ENCODE results near the gene TCP10L.

Gene TCP10L

DNA sequence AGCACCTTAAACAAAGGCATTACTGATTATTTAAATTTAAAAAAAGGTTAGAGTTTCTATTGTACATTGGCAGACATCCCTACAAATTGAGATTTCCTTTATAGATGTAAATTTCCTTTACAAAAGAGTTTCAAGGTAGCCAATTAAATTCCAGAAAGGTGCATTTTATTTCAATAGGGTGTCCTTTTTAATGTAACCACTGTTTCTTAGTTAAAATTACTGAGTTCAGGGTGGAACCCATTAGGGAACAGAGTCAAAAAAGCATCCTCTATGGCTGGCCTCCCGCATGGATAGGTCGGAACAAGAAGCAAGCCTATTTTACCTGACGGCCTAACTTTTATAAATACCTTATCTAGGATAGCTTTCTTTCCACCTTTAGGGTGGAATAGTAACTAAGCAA, 24.4 kb downstream of the TCP10L start:
- Histone ChIP-seq H3K27me3 (no peaks in the 10 kb centered on the region), H3K4me2 (no peak overlapping the region), H3K9ac (no peak overlapping the region), H3K4me3 (no peak overlapping the region), H4K20me1 (no peaks in the 10 kb centered on the region), H3K4me1 (no peaks in the 10 kb centered on the region), H3K36me3 (no peaks in the 10 kb centered on the region), H3K9me3 (peaks cover 21% of the 10 kb centered on the region), H3K27ac (no peak overlapping the region)
- TF ChIP-seq Cebpa-rat (IDR thresholded peaks at IDR 0.05) = no peak

DNA sequence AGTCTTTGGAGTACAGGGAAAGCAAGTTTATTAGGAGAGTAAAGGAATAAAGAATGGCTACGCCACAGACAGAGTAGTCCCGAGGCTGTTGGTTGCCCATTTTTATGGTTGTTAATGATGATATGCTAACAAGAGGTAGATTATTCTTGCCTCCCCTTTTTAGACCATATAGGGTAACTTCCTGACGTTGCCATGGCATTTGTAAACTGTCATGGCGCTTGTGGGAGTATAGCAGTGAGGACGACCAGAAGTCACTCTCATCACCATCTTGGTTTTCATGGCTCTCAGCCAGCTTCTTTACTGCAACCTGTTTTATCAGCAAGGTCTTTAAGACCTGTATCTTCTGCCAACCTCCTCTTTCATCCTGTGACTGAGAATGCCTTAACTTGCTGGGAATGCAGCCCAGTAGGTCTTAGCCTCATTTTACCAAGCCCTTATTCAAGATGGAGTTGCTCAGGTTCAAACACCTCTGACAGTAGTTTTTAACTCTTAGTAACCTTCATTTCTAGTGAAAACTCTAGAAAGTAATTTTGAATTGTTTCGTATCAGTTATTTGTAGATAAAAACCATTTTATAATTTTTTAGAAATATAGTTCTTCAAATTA, 26.2 kb downstream of the TCP10L start:
- Histone ChIP-seq H3K9ac (no peak overlapping the region), H3K9me3 (peaks cover 3% of the 10 kb centered on the region; the same call in 1 of the 2 replicates), H3K36me3 (no peaks in the 10 kb centered on the region), H3K4me2 (no peak overlapping the region), H3K27ac (no peak overlapping the region), H3K4me1 (no peaks in the 10 kb centered on the region), H3K27me3 (no peaks in the 10 kb centered on the region), H3K4me3 (no peak overlapping the region), H4K20me1 (no peaks in the 10 kb centered on the region)
- no peak for TF ChIP-seq Cebpa-rat (IDR thresholded peaks at IDR 0.05)

DNA sequence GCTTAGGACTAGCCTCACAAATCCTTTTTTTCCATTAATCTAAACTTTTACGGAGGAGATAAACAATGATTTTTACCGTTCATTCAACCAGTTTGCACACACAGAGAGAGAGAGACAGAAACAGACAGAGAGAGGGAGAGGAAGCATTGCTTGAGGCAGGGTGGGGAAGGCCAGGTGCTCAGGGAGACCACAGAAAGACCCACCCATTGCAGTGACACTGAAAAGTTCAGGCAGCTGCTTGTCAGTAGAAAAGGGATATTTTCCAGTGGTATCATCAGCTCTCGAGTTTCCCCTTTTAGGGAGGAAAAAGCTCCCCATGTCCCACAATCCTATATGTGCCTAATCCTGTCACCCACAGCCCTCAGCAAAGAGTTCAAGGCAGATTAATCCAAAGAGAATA, 27.2 kb downstream of the TCP10L start:
- Histone ChIP-seq H3K4me2 (no peak overlapping the region), H3K27ac (no peak overlapping the region), H3K27me3 (no peaks in the 10 kb centered on the region), H3K9ac (no peak overlapping the region), H3K4me3 (no peak overlapping the region), H4K20me1 (no peaks in the 10 kb centered on the region), H3K9me3 (no peaks in the 10 kb centered on the region), H3K4me1 (no peaks in the 10 kb centered on the region), H3K36me3 (no peaks in the 10 kb centered on the region)
- no peak for TF ChIP-seq Cebpa-rat (IDR thresholded peaks at IDR 0.05)

DNA sequence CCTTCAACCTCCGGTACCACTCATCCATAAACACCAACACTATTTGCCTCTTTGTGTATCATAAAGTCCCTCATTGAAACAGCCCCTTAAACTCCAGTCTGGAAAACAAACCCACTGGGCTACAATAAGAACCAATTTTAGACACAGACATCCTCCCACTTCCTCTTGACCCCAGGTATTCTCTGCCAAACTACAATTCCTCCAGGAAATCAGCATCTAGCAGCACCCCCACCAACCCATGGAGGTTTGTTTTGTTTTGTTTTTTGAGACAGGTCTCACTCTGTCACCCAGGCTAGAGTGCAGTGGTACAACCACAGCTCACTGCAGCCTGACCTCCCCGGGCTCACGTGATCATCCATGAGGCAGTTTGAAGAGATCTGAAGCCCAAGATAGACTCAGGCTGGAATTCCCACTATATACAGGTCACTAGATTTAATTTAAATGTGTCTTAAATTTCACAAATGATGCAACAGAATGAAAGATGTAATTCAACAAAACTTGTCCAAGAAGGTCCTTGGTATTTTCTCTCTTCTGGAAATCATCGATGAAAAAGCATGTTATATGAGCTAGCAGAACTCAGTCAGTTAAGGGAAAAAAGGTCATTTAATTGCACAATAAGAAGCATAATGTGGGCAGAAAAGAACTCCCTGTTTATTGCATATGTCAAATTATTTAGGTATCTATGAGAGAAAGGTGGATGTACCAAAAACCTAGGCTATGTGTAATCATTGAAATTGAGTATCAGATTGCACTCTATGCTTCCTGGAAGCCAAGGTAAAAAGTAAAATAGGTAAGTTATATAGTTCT, 30.3 kb downstream of the TCP10L start:
- no peak for TF ChIP-seq Cebpa-rat (IDR thresholded peaks at IDR 0.05)
- H3K4me1 ChIP-seq = no peaks in the 10 kb centered on the region
- no peak overlapping the region for H3K9ac ChIP-seq
- H3K36me3 ChIP-seq = no peaks in the 10 kb centered on the region
- no peaks in the 10 kb centered on the region for H3K27me3 ChIP-seq
- no peak overlapping the region for H3K27ac ChIP-seq
- H3K4me3 ChIP-seq = no peak overlapping the region
- H4K20me1 ChIP-seq = no peaks in the 10 kb centered on the region
- H3K4me2 ChIP-seq = no peak overlapping the region
- no peaks in the 10 kb centered on the region for H3K9me3 ChIP-seq

GRCh38 chr21:32549886-32550285, 35.4 kb downstream of the TCP10L start:
- H3K27me3 ChIP-seq = no peaks in the 10 kb centered on the region
- H4K20me1 ChIP-seq = no peaks in the 10 kb centered on the region

GRCh38 chr21:32549440-32549839, 35.9 kb downstream of the TCP10L start:
- Histone ChIP-seq H3K9me3 (no peaks in the 10 kb centered on the region), H3K9ac (no peak overlapping the region), H3K4me2 (no peak overlapping the region), H3K27ac (no peak overlapping the region), H3K4me3 (no peak overlapping the region), H3K27me3 (no peaks in the 10 kb centered on the region), H4K20me1 (no peaks in the 10 kb centered on the region), H3K4me1 (no peaks in the 10 kb centered on the region), H3K36me3 (no peaks in the 10 kb centered on the region)
- TF ChIP-seq Cebpa-rat (IDR thresholded peaks at IDR 0.05) = no peak

More at GRCh38 chr21:32549886-32550285, 35.4 kb downstream of the TCP10L start:
- Histone ChIP-seq H3K9me3 (no peaks in the 10 kb centered on the region), H3K4me3 (no peak overlapping the region), H3K9ac (no peak overlapping the region), H3K4me1 (no peaks in the 10 kb centered on the region), H3K36me3 (no peaks in the 10 kb centered on the region), H3K27ac (no peak overlapping the region), H3K4me2 (no peak overlapping the region)
- no peak for TF ChIP-seq Cebpa-rat (IDR thresholded peaks at IDR 0.05)

GRCh38 chr21:32548978-32549377, 36.3 kb downstream of the TCP10L start:
- Histone ChIP-seq H3K9me3 (no peaks in the 10 kb centered on the region), H3K27ac (no peak overlapping the region), H3K4me3 (no peak overlapping the region), H3K4me2 (no peak overlapping the region), H3K27me3 (no peaks in the 10 kb centered on the region), H3K36me3 (no peaks in the 10 kb centered on the region), H3K9ac (no peak overlapping the region), H3K4me1 (no peaks in the 10 kb centered on the region), H4K20me1 (no peaks in the 10 kb centered on the region)
- TF ChIP-seq Cebpa-rat (IDR thresholded peaks at IDR 0.05) = no peak

DNA sequence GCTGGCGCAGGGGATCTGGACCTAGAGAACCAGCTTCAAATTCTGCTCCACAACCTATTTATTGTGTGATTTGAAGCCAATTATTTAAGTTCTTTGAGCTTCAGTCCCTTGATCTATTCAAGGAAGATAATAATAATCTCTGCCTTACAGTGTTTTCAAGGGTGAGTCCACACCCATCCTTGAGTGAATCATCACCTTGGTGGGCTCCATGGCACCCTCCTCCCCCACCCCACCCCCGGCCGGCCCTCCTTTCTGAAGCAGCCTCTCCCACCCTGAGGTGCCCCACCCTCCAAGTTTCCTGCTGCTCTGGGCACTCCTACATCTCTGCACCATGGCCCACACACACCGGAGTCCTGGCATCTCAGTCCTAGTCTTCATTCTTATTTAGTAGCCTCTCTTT, 38.3 kb downstream of the TCP10L start:
- Histone ChIP-seq H4K20me1 (no peaks in the 10 kb centered on the region), H3K9me3 (no peaks in the 10 kb centered on the region), H3K27ac (no peak overlapping the region), H3K4me2 (no peak overlapping the region), H3K27me3 (no peaks in the 10 kb centered on the region), H3K4me1 (no peaks in the 10 kb centered on the region), H3K9ac (no peak overlapping the region), H3K4me3 (no peak overlapping the region), H3K36me3 (no peaks in the 10 kb centered on the region)
- no peak for TF ChIP-seq Cebpa-rat (IDR thresholded peaks at IDR 0.05)

GRCh38 chr21:32545948-32546441, 39.3 kb downstream of the TCP10L start:
- Histone ChIP-seq H3K4me1 (no peaks in the 10 kb centered on the region), H3K36me3 (no peaks in the 10 kb centered on the region), H3K9me3 (no peaks in the 10 kb centered on the region), H3K27me3 (no peaks in the 10 kb centered on the region), H3K9ac (no peak overlapping the region), H3K27ac (no peak overlapping the region), H3K4me3 (no peak overlapping the region), H4K20me1 (no peaks in the 10 kb centered on the region), H3K4me2 (no peak overlapping the region)
- TF ChIP-seq Cebpa-rat (IDR thresholded peaks at IDR 0.05) = no peak

- no peaks in the 10 kb centered on the region for H4K20me1 ChIP-seq
- H3K27ac ChIP-seq = no peak overlapping the region
- H3K9me3 ChIP-seq = no peaks in the 10 kb centered on the region
- TF ChIP-seq Cebpa-rat (IDR thresholded peaks at IDR 0.05) = no peak
- no peak overlapping the region for H3K9ac ChIP-seq
- H3K27me3 ChIP-seq = no peaks in the 10 kb centered on the region
- no peaks in the 10 kb centered on the region for H3K36me3 ChIP-seq
- no peak overlapping the region for H3K4me2 ChIP-seq
- H3K4me1 ChIP-seq = no peaks in the 10 kb centered on the region
- H3K4me3 ChIP-seq = no peak overlapping the region
Measured at GRCh38 chr21:32544697-32545096, 40.6 kb downstream of the TCP10L start.
